ENCODE data around the gene EXOSC7. TPM values are rescaled to one million over a fixed set of nuclear protein-coding genes. Genes with fewer than 3 reads are reported as not detected.

Gene EXOSC7
- polyA plus RNA-seq, 3 donors = 16.8 to 23.9 (median 18.8) TPM

- Histone ChIP-seq H3K4me1 (ENCODE audit: control insufficient read depth in 1 of 2, insufficient read depth in 2 of 2, low read length in 2 of 2) (peaks cover 39% of the 10 kb centered on the region in 2 donors), H3K4me3 (replicated peaks in 1 of 3; ENCODE audit: low read depth in 2 of 3, low read length in 3 of 3) (no peak overlapping the region), H3K27ac (ENCODE audit: low read depth in 1 of 2, low read length in 2 of 2) (no peak overlapping the region), H3K79me2 (ENCODE audit: insufficient read depth, low read length) (peaks cover 6% of the 10 kb centered on the region), H3K9ac (ENCODE audit: insufficient read depth, low read length, poor library complexity, severe bottlenecking) (no peak overlapping the region), H3K4me2 (replicated peaks; ENCODE audit: extremely low read depth, low read length, poor library complexity, severe bottlenecking) (no peak overlapping the region), H3K36me3 (replicated peaks in 1 of 2; ENCODE audit: control insufficient read depth in 1 of 2, insufficient read depth in 2 of 2, low read length in 2 of 2) (no peaks in the 10 kb centered on the region), H3K9me3 (replicated peaks in 1 of 2; ENCODE audit: control insufficient read depth in 1 of 2, insufficient read depth in 1 of 2, low read length in 2 of 2) (no peaks in the 10 kb centered on the region), H4K20me1 (ENCODE audit: insufficient read depth, low read length) (no peaks in the 10 kb centered on the region), H2AFZ (ENCODE audit: insufficient read depth, low read depth, low read length, poor library complexity, severe bottlenecking) (no peak overlapping the region), H3K27me3 (ENCODE audit: control insufficient read depth in 2 of 2, insufficient read depth in 2 of 2, low read length in 2 of 2) (no peaks in the 10 kb centered on the region)
- no peak for TF ChIP-seq CTCF (IDR thresholded peaks at IDR 0.05)
- peaks cover 3 to 7% of the 10 kb centered on the region in 2 donors for H3K36me3 Mint-ChIP-seq
- intact Hi-C loops (cut with micrococcal nuclease) = loop anchor here (10.0 kb wide), 3 partner anchors 373 to 653 kb away; partner anchors contain the start of gene SACM1L (in 1 of the 2)
- 96% methylated on average over 2 of the region's 2 CpGs for WGBS (ENCODE audit: insufficient coverage)
- peak overlapping the region in 1 of 7 donors; percentile 66 for H3K27ac Mint-ChIP-seq
- no peak overlapping the region for H3K4me3 Mint-ChIP-seq
- peaks cover 5 to 9% (median 6%) of the 10 kb centered on the region in 3 donors for H3K27me3 Mint-ChIP-seq (ENCODE audit: low read depth in 3 of 3)
- peaks cover 0 to 1% (median 0%) of the 10 kb centered on the region in 7 donors for H3K9me3 Mint-ChIP-seq
- H3K4me1 Mint-ChIP-seq = peaks cover 43% of the 10 kb centered on the region
- DNase-seq = no peak
Measured at GRCh38 chr3:45032113-45032512, 56.1 kb downstream of the EXOSC7 start.

GRCh38 chr3:45033791-45034190, 57.7 kb downstream of the EXOSC7 start:
- TF ChIP-seq CTCF (IDR thresholded peaks at IDR 0.05) = no peak
- 46% methylated on average over 4 of the region's 6 CpGs for WGBS (ENCODE audit: insufficient coverage)
- peaks cover 6% of the 10 kb centered on the region for H3K79me2 ChIP-seq (ENCODE audit: insufficient read depth, low read length)
- Mint-ChIP-seq H3K27me3 (ENCODE audit: low read depth in 3 of 3) (peaks cover 4 to 7% (median 5%) of the 10 kb centered on the region in 3 donors), H3K4me1 (peaks cover 49% of the 10 kb centered on the region), H3K27ac (peak overlapping the region; percentile 57 to 97 (median 90)), H3K4me3 (peak overlapping the region in 1 of 2 donors; percentile 99), H3K36me3 (peaks cover 3 to 7% of the 10 kb centered on the region in 2 donors), H3K9me3 (peaks cover 0 to 1% (median 0%) of the 10 kb centered on the region in 7 donors)
- no peaks in the 10 kb centered on the region for H3K27me3 ChIP-seq (ENCODE audit: control insufficient read depth in 2 of 2, insufficient read depth in 2 of 2, low read length in 2 of 2)
- H2AFZ ChIP-seq (ENCODE audit: insufficient read depth, low read depth, low read length, poor library complexity, severe bottlenecking) = peak overlapping the region; percentile 37
- intact Hi-C loops (cut with micrococcal nuclease) = loop anchor here (10.0 kb wide), 3 partner anchors 371 to 651 kb away; partner anchors contain the start of gene SACM1L (in 1 of the 2)
- peak overlapping the region; percentile 78 for H3K4me2 ChIP-seq (replicated peaks; ENCODE audit: extremely low read depth, low read length, poor library complexity, severe bottlenecking)
- H3K4me1 ChIP-seq (ENCODE audit: control insufficient read depth in 1 of 2, insufficient read depth in 2 of 2, low read length in 2 of 2) = peaks cover 43 to 45% of the 10 kb centered on the region in 2 donors
- no peak overlapping the region for H3K9ac ChIP-seq (ENCODE audit: insufficient read depth, low read length, poor library complexity, severe bottlenecking)
- H3K27ac ChIP-seq (ENCODE audit: low read depth in 1 of 2, low read length in 2 of 2) = peak overlapping the region; percentile 79 to 85
- H3K9me3 ChIP-seq (replicated peaks in 1 of 2; ENCODE audit: control insufficient read depth in 1 of 2, insufficient read depth in 1 of 2, low read length in 2 of 2) = no peaks in the 10 kb centered on the region
- H3K4me3 ChIP-seq (replicated peaks in 1 of 3; ENCODE audit: low read depth in 2 of 3, low read length in 3 of 3) = peak overlapping the region in 1 of 3 experiments; percentile 73
- H4K20me1 ChIP-seq (ENCODE audit: insufficient read depth, low read length) = no peaks in the 10 kb centered on the region
- DNase-seq = no peak
- H3K36me3 ChIP-seq (replicated peaks in 1 of 2; ENCODE audit: control insufficient read depth in 1 of 2, insufficient read depth in 2 of 2, low read length in 2 of 2) = no peaks in the 10 kb centered on the region

Measured in CD14-positive monocyte (primary cell).